Stimulated activated effector memory CD8-positive, alpha-beta T cell treated with anti-CD3 and anti-CD28 coated beads, Interleukin-12 subunit alpha, Interleukin-12 subunit beta, amount 100 ng/mL, for 72 hours (primary cell): ENCODE data around the gene ACO2.
A peak's percentile ranks its signal among the peaks of the same experiment; 100 is the strongest.

Experiments used
- ATAC-seq: fragments of 150-1000 bp; cut with Tn5 transposase; 2 replicates; pipeline ENCODE4 v1.10.0; 2021
- DNase-seq, 2 donors: peaks; one replicate each; pipeline ENCODE4 v3.0.0; 2021 to 2022; ENCODE audit warnings: low spot score in 2 of 2
- H3K27ac Mint-ChIP-seq: one replicate; pipeline ENCODE4 v1.8.0; 2022; ENCODE audit warnings: mild to moderate bottlenecking, mixed read lengths
- H3K36me3 Mint-ChIP-seq: one replicate; pipeline ENCODE4 v1.8.0; 2022; ENCODE audit warnings: mild to moderate bottlenecking, mixed read lengths
- H3K4me1 Mint-ChIP-seq: one replicate; pipeline ENCODE4 v1.8.0; 2022; ENCODE audit warnings: mixed read lengths
- H3K4me3 Mint-ChIP-seq: one replicate; pipeline ENCODE4 v1.8.0; 2022; ENCODE audit warnings: mild to moderate bottlenecking, mixed read lengths
- H3K9me3 Mint-ChIP-seq: one replicate; pipeline ENCODE4 v1.8.0; 2022; ENCODE audit warnings: mixed read lengths

The ACO2 gene

DNA sequence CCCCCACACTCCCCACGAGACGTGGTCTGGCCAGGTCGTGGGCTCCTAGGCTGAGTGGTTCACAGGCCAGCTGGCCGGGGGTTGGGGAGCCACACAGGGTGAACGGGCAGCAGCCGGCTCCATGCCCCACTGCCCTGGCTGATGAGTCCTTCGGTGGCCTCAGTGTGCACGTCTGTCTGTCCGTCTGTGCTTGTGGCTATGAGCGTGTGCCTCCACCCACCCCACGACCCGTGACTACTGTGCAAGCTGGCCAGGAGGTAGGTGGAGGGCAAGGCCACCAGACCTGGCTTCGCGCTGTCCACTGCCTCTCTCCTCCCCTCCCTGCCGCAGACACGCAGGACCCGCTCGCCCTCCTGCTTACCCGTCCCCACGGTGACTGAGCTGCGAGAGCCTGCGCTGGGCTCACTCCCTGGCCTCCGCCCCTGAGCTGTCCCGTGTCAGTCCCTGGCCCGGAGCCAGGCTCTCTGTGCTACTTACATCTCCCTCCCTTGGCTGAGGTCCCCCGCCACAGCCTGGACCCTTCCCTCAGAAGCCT lies 106.0 kb downstream of the ACO2 start:
- Mint-ChIP-seq H3K4me3 (no peak overlapping the region), H3K27ac (no peak overlapping the region), H3K36me3 (peaks cover 11% of the 10 kb centered on the region), H3K4me1 (no peaks in the 10 kb centered on the region), H3K9me3 (no peaks in the 10 kb centered on the region)
- no peak for ATAC-seq
- no peak for DNase-seq

DNA sequence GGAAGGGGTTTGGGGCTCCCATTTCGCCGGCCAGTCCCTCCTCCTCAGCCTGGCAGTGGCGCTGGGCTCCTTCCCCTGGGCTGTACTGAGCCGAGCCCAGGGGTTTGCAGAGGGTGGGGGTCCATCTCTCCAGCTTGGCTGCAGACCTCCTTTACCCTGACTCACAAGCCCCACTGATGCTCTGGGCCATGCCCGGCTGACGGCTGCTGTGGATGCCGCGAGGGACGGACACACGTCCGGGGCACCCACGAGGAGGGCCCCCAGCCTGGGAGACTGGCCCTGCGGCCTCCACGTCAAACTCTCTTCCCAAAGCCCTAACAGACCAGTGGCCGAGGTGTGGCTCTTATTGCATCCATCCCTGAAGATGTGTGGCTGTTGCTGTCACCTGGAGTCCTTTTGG lies 106.6 kb downstream of the ACO2 start:
- no peak overlapping the region for H3K4me3 Mint-ChIP-seq

DNA sequence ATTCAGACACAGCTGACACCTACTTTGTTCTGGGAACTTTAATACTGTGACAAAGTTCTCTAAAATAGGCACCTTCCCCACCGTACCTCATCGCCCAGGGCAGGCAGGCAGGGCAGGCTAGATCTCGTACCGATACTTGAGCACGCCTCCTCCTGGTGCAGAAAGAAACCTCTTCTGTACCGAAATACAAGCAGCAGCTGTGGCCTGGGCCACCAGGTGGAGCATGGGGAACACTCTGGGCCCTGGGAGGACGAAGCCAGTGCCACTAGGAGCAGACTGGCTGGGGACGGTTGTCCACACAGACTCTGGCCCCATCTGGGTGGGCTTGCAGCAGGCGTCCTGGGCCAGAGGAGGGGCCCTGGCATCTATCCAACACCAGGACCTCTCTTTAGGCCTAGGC lies 108.0 kb downstream of the ACO2 start:
- no peak for DNase-seq
- no peak overlapping the region for H3K27ac Mint-ChIP-seq

More for the DNA sequence above, 106.6 kb downstream of the ACO2 start:
- Mint-ChIP-seq H3K36me3 (peaks cover 11% of the 10 kb centered on the region), H3K27ac (no peak overlapping the region), H3K4me1 (no peaks in the 10 kb centered on the region), H3K9me3 (no peaks in the 10 kb centered on the region)
- DNase-seq (no peak), ATAC-seq (no peak)

DNA sequence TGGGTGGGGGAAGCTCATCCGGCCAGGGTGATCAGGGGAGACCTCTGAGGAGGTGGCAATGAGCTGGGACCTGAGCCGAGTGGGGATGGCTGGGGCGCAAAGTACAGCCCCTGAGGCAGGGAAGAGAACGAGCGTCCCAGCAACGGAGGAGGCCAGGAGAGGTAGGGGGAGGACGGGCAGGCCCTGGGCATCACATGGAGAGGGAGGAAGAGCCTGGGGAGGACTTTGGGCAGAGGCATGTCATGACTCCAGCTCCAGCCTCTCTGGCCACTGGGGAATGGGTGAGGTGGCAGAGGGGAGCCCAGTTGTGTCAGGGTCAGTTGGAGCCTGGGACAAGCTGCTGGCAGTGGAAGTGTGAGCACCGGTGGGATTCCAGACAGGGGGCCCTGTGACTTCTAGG lies 109.2 kb downstream of the ACO2 start:
- Mint-ChIP-seq H3K4me1 (no peaks in the 10 kb centered on the region), H3K36me3 (peaks cover 28% of the 10 kb centered on the region), H3K9me3 (no peaks in the 10 kb centered on the region), H3K4me3 (no peak overlapping the region), H3K27ac (no peak overlapping the region)
- ATAC-seq (no peak), DNase-seq (no peak)

More for the DNA sequence above, 108.0 kb downstream of the ACO2 start:
- peaks cover 17% of the 10 kb centered on the region for H3K36me3 Mint-ChIP-seq
- H3K4me3 Mint-ChIP-seq, result no peak overlapping the region
- ATAC-seq, result peak; percentile 57
- H3K4me1 Mint-ChIP-seq, result no peaks in the 10 kb centered on the region
- H3K9me3 Mint-ChIP-seq, result no peaks in the 10 kb centered on the region
